H9 (cell line): ENCODE measurements around the gene DYRK1A. TPM values are rescaled to one million over a fixed set of nuclear protein-coding genes. Genes with fewer than 3 reads are reported as not detected.
"Not testable (repeated sequence)": the region's sequence is repeated elsewhere in the genome, so short reads cannot be mapped to it uniquely, and the experiment has no call there.

Experiments
- DNase-seq: peaks from one replicate; pipeline ENCODE4 v3.0.0-alpha.2; 2017
- H2AFZ ChIP-seq: one replicate; pipeline ENCODE4 v1.6.1; 2013; ENCODE audit warnings: mild to moderate bottlenecking, low read length, control low read depth, moderate library complexity
- H2AK5ac ChIP-seq: 2 replicates; pipeline ENCODE4 v1.6.1; 2013; ENCODE audit warnings: low read length, control low read depth, mixed read lengths; ENCODE audit not compliant: insufficient read length
- H2BK120ac ChIP-seq: one replicate; pipeline ENCODE4 v1.6.1; 2013; ENCODE audit warnings: low read depth, mild to moderate bottlenecking, low read length, control low read depth, inconsistent platforms; ENCODE audit not compliant: poor library complexity, severe bottlenecking
- H2BK12ac ChIP-seq: 2 replicates; pipeline ENCODE4 v1.6.1; 2013; ENCODE audit warnings: low read length, control low read depth, mixed read lengths, low read depth; ENCODE audit not compliant: insufficient read length
- H2BK15ac ChIP-seq: 2 replicates; pipeline ENCODE4 v1.6.1; 2013; ENCODE audit warnings: low read depth, low read length, control low read depth
- H2BK20ac ChIP-seq: one replicate; pipeline ENCODE4 v1.6.1; 2013; ENCODE audit warnings: low read depth, mild to moderate bottlenecking, low read length, control low read depth, inconsistent platforms; ENCODE audit not compliant: poor library complexity, severe bottlenecking
- H2BK5ac ChIP-seq: 2 replicates; pipeline ENCODE4 v1.6.1; 2013; ENCODE audit warnings: low read length, control low read depth, mixed read lengths; ENCODE audit not compliant: insufficient read length
- H3K14ac ChIP-seq: 2 replicates; pipeline ENCODE4 v1.6.1; 2013; ENCODE audit warnings: low read length, control low read depth; ENCODE audit not compliant: insufficient read depth
- H3K18ac ChIP-seq: 2 replicates; pipeline ENCODE4 v1.6.1; 2013; ENCODE audit warnings: low read depth, mild to moderate bottlenecking, mixed read lengths, low read length, control low read depth; ENCODE audit not compliant: insufficient read length
- H3K23ac ChIP-seq: 2 replicates; pipeline ENCODE4 v1.6.1; 2013; ENCODE audit warnings: low read length, control low read depth, mixed read lengths, low read depth; ENCODE audit not compliant: insufficient read length
- H3K23me2 ChIP-seq: 2 replicates; pipeline ENCODE4 v1.6.1; 2013; ENCODE audit warnings: low read depth, mild to moderate bottlenecking, mixed read lengths, low read length, control low read depth; ENCODE audit not compliant: insufficient read length, poor library complexity, severe bottlenecking
- H3K27ac ChIP-seq: 2 replicates; pipeline ENCODE4 v1.5.1; 2013; ENCODE audit warnings: low read length, control low read depth, mixed read lengths, low read depth; ENCODE audit not compliant: insufficient read length
- H3K27me3 ChIP-seq: 2 replicates; pipeline ENCODE4 v1.6.1; 2013; ENCODE audit warnings: low read length, control low read depth, inconsistent platforms; ENCODE audit not compliant: insufficient read depth
- H3K4ac ChIP-seq: 2 replicates; pipeline ENCODE4 v1.6.1; 2013; ENCODE audit warnings: low read depth, mild to moderate bottlenecking, control low read depth, inconsistent platforms, low read length, moderate library complexity
- H3K4me1 ChIP-seq: 2 replicates; pipeline ENCODE4 v1.6.1; 2013; ENCODE audit warnings: low read length, control low read depth, inconsistent platforms; ENCODE audit not compliant: insufficient read depth
- H3K4me2 ChIP-seq: 2 replicates; pipeline ENCODE4 v1.6.1; 2013; ENCODE audit warnings: low read length, control low read depth, mixed read lengths; ENCODE audit not compliant: insufficient read length, insufficient read depth
- H3K56ac ChIP-seq: 2 replicates; pipeline ENCODE4 v1.6.1; 2013; ENCODE audit warnings: low read depth, mild to moderate bottlenecking, mixed read lengths, low read length, control low read depth; ENCODE audit not compliant: insufficient read length
- H3K79me1 ChIP-seq: 2 replicates; pipeline ENCODE4 v1.6.1; 2013; ENCODE audit warnings: low read depth, mild to moderate bottlenecking, moderate library complexity, low read length, control low read depth, inconsistent platforms; ENCODE audit not compliant: insufficient read depth, poor library complexity, severe bottlenecking
- H3K79me2 ChIP-seq: 2 replicates; pipeline ENCODE4 v1.6.1; 2013; ENCODE audit warnings: low read length, control low read depth, inconsistent platforms; ENCODE audit not compliant: insufficient read depth
- H3K9ac ChIP-seq: 2 replicates; pipeline ENCODE4 v1.6.1; 2013; ENCODE audit warnings: low read length, control low read depth, mixed read lengths; ENCODE audit not compliant: insufficient read length; ENCODE audit errors: extremely low read depth
- H3K9me3 ChIP-seq: one replicate; pipeline ENCODE4 v1.6.1; 2013; ENCODE audit warnings: low read depth, low read length, inconsistent platforms; ENCODE audit not compliant: control insufficient read depth
- H3T11ph ChIP-seq: one replicate; pipeline ENCODE4 v1.6.1; 2013; ENCODE audit warnings: mild to moderate bottlenecking, low read length, control low read depth, inconsistent platforms
- H4K20me1 ChIP-seq: one replicate; pipeline ENCODE4 v1.6.1; 2013; ENCODE audit not compliant: control insufficient read depth, insufficient read length, insufficient read depth
- H4K5ac ChIP-seq: 2 replicates; pipeline ENCODE4 v1.6.1; 2013; ENCODE audit warnings: low read depth, mild to moderate bottlenecking, mixed read lengths, low read length, control low read depth; ENCODE audit not compliant: insufficient read length
- H4K8ac ChIP-seq: replicated peaks from 2 replicates; pipeline ENCODE4 v1.6.1; 2013; ENCODE audit warnings: low read length, control low read depth, mixed read lengths, low read depth; ENCODE audit not compliant: insufficient read length
- H4K91ac ChIP-seq: 2 replicates; pipeline ENCODE4 v1.6.1; 2013; ENCODE audit warnings: low read depth, mild to moderate bottlenecking, moderate library complexity, mixed read lengths, low read length, control low read depth; ENCODE audit not compliant: insufficient read length
- H3K27ac Mint-ChIP-seq, 3 experiments: 2 replicates in 2 of 3; 3 replicates in 1 of 3; pipeline ENCODE4 v1.8.0; 2020 to 2021; ENCODE audit warnings: mixed read lengths in 3 of 3, mild to moderate bottlenecking in 1 of 3, moderate library complexity in 1 of 3
- H3K27me3 Mint-ChIP-seq: 2 replicates; pipeline ENCODE4 v1.8.0; 2021; ENCODE audit warnings: low read depth, mild to moderate bottlenecking, moderate library complexity, mixed read lengths
- H3K36me3 Mint-ChIP-seq, 3 experiments: 2 replicates in 2 of 3; 3 replicates in 1 of 3; pipeline ENCODE4 v1.8.0; 2020 to 2021; ENCODE audit warnings: low read depth in 3 of 3, mixed read lengths in 3 of 3; ENCODE audit not compliant: insufficient read depth in 1 of 3
- H3K4me1 Mint-ChIP-seq, 2 experiments: 2 replicates each; pipeline ENCODE4 v1.8.0; 2020; ENCODE audit warnings: mixed read lengths in 2 of 2
- H3K4me3 Mint-ChIP-seq, 2 experiments: 2 replicates in 1 of 2; 3 replicates in 1 of 2; pipeline ENCODE4 v1.8.0; 2020 to 2021; ENCODE audit warnings: mild to moderate bottlenecking in 2 of 2, mixed read lengths in 2 of 2, moderate library complexity in 1 of 2
- H3K9me3 Mint-ChIP-seq, 2 experiments: 2 replicates in 1 of 2; 3 replicates in 1 of 2; pipeline ENCODE4 v1.8.0; 2020; ENCODE audit warnings: mild to moderate bottlenecking in 2 of 2, mixed read lengths in 2 of 2, moderate library complexity in 1 of 2
- CTCF ChIP-seq: fragments of 200-600 bp; sonication (generic); conservative IDR thresholded peaks from 3 replicates; pipeline ENCODE4 v1.8.0; 2021; ENCODE audit warnings: antibody characterized with exemption, mild to moderate bottlenecking
- WGBS: extraction: QIAGEN DNeasy Blood & Tissue Kit; methylation state at CpG from one replicate; pipeline ENCODE4 v1.1.7; 2013; ENCODE audit warnings: missing lambda C conversion rate, low lambda C conversion rate, mixed read lengths; ENCODE audit not compliant: insufficient read length; ENCODE audit errors: extremely low coverage; 5-methylcytosine and 5-hydroxymethylcytosine counted together
- total RNA-seq: library from RNA; stranded (reverse); gene quantifications from 2 replicates; pipeline ENCODE4 v1.2.1, GENCODE V29; 2021

Gene DYRK1A
- total RNA-seq, 1 experiment from 2014 or later = 73.6 TPM

- Histone ChIP-seq H4K5ac (no peak overlapping the region), H2BK12ac (no peak overlapping the region), H2BK15ac (no peak overlapping the region), H2BK20ac (no peak overlapping the region), H3K79me2 (no peaks in the 10 kb centered on the region), H3K27ac (no peak overlapping the region), H3K4ac (no peak overlapping the region), H4K91ac (no peak overlapping the region), H4K8ac (no peak overlapping the region), H2AK5ac (no peak overlapping the region), H2BK5ac (no peak overlapping the region), H2AFZ (no peak overlapping the region), H3K23ac (no peak overlapping the region), H3K27me3 (no peaks in the 10 kb centered on the region), H4K20me1 (no peaks in the 10 kb centered on the region), H3K18ac (no peak overlapping the region), H2BK120ac (no peak overlapping the region), H3K9me3 (no peaks in the 10 kb centered on the region), H3K23me2 (no peaks in the 10 kb centered on the region), H3K9ac (no peak overlapping the region), H3K56ac (no peak overlapping the region), H3K4me2 (no peak overlapping the region), H3K4me1 (no peaks in the 10 kb centered on the region), H3T11ph (no peak overlapping the region), H3K79me1 (no peaks in the 10 kb centered on the region), H3K14ac (no peak overlapping the region)
- DNase-seq = no peak
- Mint-ChIP-seq H3K9me3 (no peaks in the 10 kb centered on the region; a peak in 2 of 5 replicates), H3K27me3 (peaks cover 1% of the 10 kb centered on the region; the same call in 1 of the 2 replicates), H3K27ac (no peak overlapping the region), H3K4me3 (no peak overlapping the region), H3K36me3 (no peaks in the 10 kb centered on the region), H3K4me1 (no peaks in the 10 kb centered on the region)
- no peak for TF ChIP-seq CTCF
- WGBS = no CpG with 5 or more reads among the region's 2 CpGs
These were observed 42.0 kb upstream of the DYRK1A start for GRCh38 chr21:37324558-37324957.

GRCh38 chr21:37328147-37328546, 38.4 kb upstream of the DYRK1A start:
- not testable (repeated sequence) for H4K20me1 ChIP-seq, H2BK12ac ChIP-seq, H3K18ac ChIP-seq, H3K79me2 ChIP-seq, H3K9ac ChIP-seq, H3K9me3 Mint-ChIP-seq, H3K27me3 ChIP-seq, H3T11ph ChIP-seq, H2AFZ ChIP-seq, H2BK20ac ChIP-seq, H3K4me1 Mint-ChIP-seq, H2BK5ac ChIP-seq, DNase-seq, H3K9me3 ChIP-seq, H3K36me3 Mint-ChIP-seq, H3K4me2 ChIP-seq, H4K5ac ChIP-seq, H3K23ac ChIP-seq, H3K27ac ChIP-seq, H2AK5ac ChIP-seq, H3K27me3 Mint-ChIP-seq, H3K14ac ChIP-seq, H3K27ac Mint-ChIP-seq, H4K91ac ChIP-seq, H2BK15ac ChIP-seq, H3K4me3 Mint-ChIP-seq, H3K4ac ChIP-seq, H2BK120ac ChIP-seq, H3K23me2 ChIP-seq, H3K56ac ChIP-seq, H3K79me1 ChIP-seq, H4K8ac ChIP-seq, H3K4me1 ChIP-seq
- WGBS = no CpG with 5 or more reads among the region's 7 CpGs
